Liver (tissue), 9 donors: ENCODE measurements around the gene PDX1. TPM values are rescaled to one million over a fixed set of nuclear protein-coding genes. Genes with fewer than 3 reads are reported as not detected.

Source experiments
- DNase-seq: peaks from one replicate; pipeline ENCODE4 v3.0.0-alpha.2; 2017; ENCODE audit warnings: low spot score
- H3K27ac ChIP-seq, 2 donors: one replicate each; pipeline ENCODE4 v1.7.0; 2013; ENCODE audit warnings: inconsistent platforms in 2 of 2, low read length in 2 of 2, control low read depth in 1 of 2, low read depth in 1 of 2, mild to moderate bottlenecking in 1 of 2
- H3K27me3 ChIP-seq, 4 donors: one replicate each; pipeline versions ENCODE4 v1.6.1 to v1.7.0; 2013; ENCODE audit warnings: low read length in 3 of 4, inconsistent platforms in 1 of 4, mild to moderate bottlenecking in 1 of 4, moderate library complexity in 1 of 4; ENCODE audit not compliant: control insufficient read depth in 4 of 4, insufficient read depth in 4 of 4
- H3K36me3 ChIP-seq, 4 donors: one replicate each; pipeline versions ENCODE4 v1.6.1 to v1.7.0; 2013; ENCODE audit warnings: low read length in 3 of 4, mild to moderate bottlenecking in 3 of 4, low read depth in 1 of 4, moderate library complexity in 1 of 4; ENCODE audit not compliant: control insufficient read depth in 4 of 4, insufficient read depth in 3 of 4
- H3K4me1 ChIP-seq, 4 donors: one replicate each; pipeline versions ENCODE4 v1.6.1 to v1.7.0; 2013; ENCODE audit warnings: low read length in 3 of 4, mild to moderate bottlenecking in 3 of 4, moderate library complexity in 1 of 4; ENCODE audit not compliant: control insufficient read depth in 4 of 4, insufficient read depth in 4 of 4
- H3K4me3 ChIP-seq, 3 donors: one replicate each; pipeline versions ENCODE4 v1.6.1 to v1.7.0; 2013; ENCODE audit warnings: low read length in 3 of 3, control low read depth in 1 of 3, low read depth in 1 of 3, mild to moderate bottlenecking in 1 of 3
- H3K9ac ChIP-seq, 2 donors: one replicate each; pipeline ENCODE4 v1.7.0; 2013; ENCODE audit warnings: low read length in 2 of 2, mild to moderate bottlenecking in 2 of 2, moderate library complexity in 2 of 2, control low read depth in 1 of 2, low read depth in 1 of 2
- H3K9me3 ChIP-seq, 4 donors: one replicate each; pipeline versions ENCODE4 v1.6.1 to v1.7.0; 2013; ENCODE audit warnings: low read length in 3 of 4; ENCODE audit not compliant: control insufficient read depth in 4 of 4
- ATF3 ChIP-seq: IDR thresholded peaks from 2 replicates; pipeline ENCODE4 v1.6.1; 2016; ENCODE audit warnings: antibody characterized with exemption
- CTCF ChIP-seq: fragments of 150-350 bp; IDR thresholded peaks from 2 replicates; pipeline ENCODE4 v1.5.1; 2017; ENCODE audit warnings: improper control_type of control experiment, low read depth, low read length; ENCODE audit not compliant: missing input control
- FOXA2 ChIP-seq: IDR thresholded peaks from 2 replicates; pipeline ENCODE4 v1.6.1; 2016; ENCODE audit warnings: antibody characterized with exemption
- HNF4A ChIP-seq, 2 donors: conservative IDR thresholded peaks; 2 replicates each; pipeline ENCODE4 v1.6.1; 2016; ENCODE audit warnings: antibody characterized with exemption in 2 of 2, mild to moderate bottlenecking in 2 of 2
- HNF4G ChIP-seq: IDR thresholded peaks from 2 replicates; pipeline ENCODE4 v1.6.1; 2016; ENCODE audit warnings: antibody characterized with exemption
- JUND ChIP-seq, 2 donors: IDR thresholded peaks; 2 replicates each; pipeline ENCODE4 v1.6.1; 2016; ENCODE audit warnings: antibody characterized with exemption in 2 of 2
- MAX ChIP-seq: IDR thresholded peaks from 2 replicates; pipeline ENCODE4 v1.6.1; 2016; ENCODE audit warnings: antibody characterized with exemption
- NR2F2 ChIP-seq: IDR thresholded peaks from 2 replicates; pipeline ENCODE4 v1.6.1; 2016; ENCODE audit warnings: antibody characterized with exemption
- RAD21 ChIP-seq, 2 donors: IDR thresholded peaks; 2 replicates each; pipeline ENCODE4 v1.6.1; 2016; ENCODE audit warnings: antibody characterized with exemption in 2 of 2, mild to moderate bottlenecking in 2 of 2
- REST ChIP-seq: IDR thresholded peaks from 2 replicates; pipeline ENCODE4 v1.6.1; 2016; ENCODE audit warnings: antibody characterized with exemption, mild to moderate bottlenecking
- RXRA ChIP-seq, 2 donors: IDR thresholded peaks; 2 replicates each; pipeline ENCODE4 v1.6.1; 2017 to 2018; ENCODE audit warnings: antibody characterized with exemption in 2 of 2, mild to moderate bottlenecking in 1 of 2
- SP1 ChIP-seq: IDR thresholded peaks from 2 replicates; pipeline ENCODE4 v1.6.1; 2018; ENCODE audit warnings: antibody characterized with exemption, mild to moderate bottlenecking
- TAF1 ChIP-seq: conservative IDR thresholded peaks from 2 replicates; pipeline ENCODE4 v1.6.1; 2016; ENCODE audit warnings: antibody characterized with exemption, mild to moderate bottlenecking
- YY1 ChIP-seq: IDR thresholded peaks from 2 replicates; pipeline ENCODE4 v1.6.1; 2016; ENCODE audit warnings: antibody characterized with exemption, mild to moderate bottlenecking
- ZBTB33 ChIP-seq: IDR thresholded peaks from 2 replicates; pipeline ENCODE4 v1.6.1; 2016; ENCODE audit warnings: antibody characterized with exemption
- WGBS: extraction: QIAGEN DNeasy Blood & Tissue Kit; methylation state at CpG from one replicate; pipeline ENCODE4 v1.1.7; 2013; 5-methylcytosine and 5-hydroxymethylcytosine counted together
- polyA plus RNA-seq, 2 donors: library from polyadenylated mRNA; stranded (reverse) in 1 of 2; unstranded in 1 of 2; fragments of 200-250 nt in 1 of 2; fragments of >200 nt in 1 of 2; fragmentation: Nextera tagmentation in 1 of 2; extraction: Ambion mirVana in 1 of 2; gene quantifications; one replicate each; pipeline versions ENCODE4 v1.2.1 to v1.2.3, GENCODE V29; 2013 to 2015
- total RNA-seq, 2 donors: library from RNA; depleted of rRNA; stranded (reverse); fragments of >200 nt; gene quantifications; one replicate each; pipeline ENCODE4 v1.2.3, GENCODE V29; 2014
- donor health status: healthy.
- donor health status: healthy.
- donor health status: healthy.
- donor health status: healthy.
- donor health status: healthy.

PDX1 gene
- total and polyA plus RNA-seq, 4 donors: 0.08 to 0.16 (median 0.10) TPM; not detected in 1

GRCh38 chr13:27896726-27897125 lies 23.1 kb upstream of the PDX1 start:
- no peak for DNase-seq
- Histone ChIP-seq H3K4me1 (no peaks in the 10 kb centered on the region), H3K36me3 (no peaks in the 10 kb centered on the region), H3K27ac (no peak overlapping the region), H3K9me3 (peaks cover 0 to 4% (median 0%) of the 10 kb centered on the region in 4 donors), H3K9ac (no peak overlapping the region), H3K27me3 (peaks cover 0 to 5% (median 2%) of the 10 kb centered on the region in 4 donors), H3K4me3 (no peak overlapping the region)
- TF ChIP-seq JUND (IDR thresholded peaks at IDR 0.05): no peak
- no peak for TF ChIP-seq HNF4G
- no peak for TF ChIP-seq RXRA (IDR thresholded peaks at IDR 0.05)
- TF ChIP-seq ATF3: no peak
- TF ChIP-seq HNF4A (conservative IDR thresholded peaks at IDR 0.05): no peak
- no peak for TF ChIP-seq MAX
- no peak for TF ChIP-seq FOXA2
- TF ChIP-seq NR2F2: no peak
- TF ChIP-seq RAD21 (IDR thresholded peaks at IDR 0.05): no peak
- no peak for TF ChIP-seq YY1
- no peak for TF ChIP-seq REST
- TF ChIP-seq SP1: no peak
- no peak for TF ChIP-seq TAF1
- TF ChIP-seq CTCF: no peak

- Histone ChIP-seq H3K4me1 (no peaks in the 10 kb centered on the region), H3K27me3 (peaks cover 0 to 19% (median 5%) of the 10 kb centered on the region in 4 donors), H3K36me3 (no peaks in the 10 kb centered on the region), H3K27ac (no peak overlapping the region), H3K4me3 (no peak overlapping the region), H3K9me3 (no peaks in the 10 kb centered on the region), H3K9ac (no peak overlapping the region)
- no peak for TF ChIP-seq ATF3
- TF ChIP-seq HNF4A (conservative IDR thresholded peaks at IDR 0.05): no peak
- TF ChIP-seq RAD21 (IDR thresholded peaks at IDR 0.05): no peak
- no peak for TF ChIP-seq CTCF
- TF ChIP-seq NR2F2: no peak
- no peak for TF ChIP-seq ZBTB33
- no peak for TF ChIP-seq TAF1
- no peak for TF ChIP-seq YY1
- no peak for DNase-seq
- WGBS: 86% methylated on average over 3 of the region's 3 CpGs
Measured at GRCh38 chr13:27904719-27905118, 15.1 kb upstream of the PDX1 start.
